ENCODE measurements around the gene RNF103.
"Not testable (repeated sequence)": the region's sequence is repeated elsewhere in the genome, so short reads cannot be mapped to it uniquely, and the experiment has no call there.

RNF103 gene

GRCh38 chr2:86593266-86593665, 30.4 kb downstream of the RNF103 start:
- H3K4me3 Mint-ChIP-seq: no peak overlapping the region
- TF ChIP-seq, protein P1, sequence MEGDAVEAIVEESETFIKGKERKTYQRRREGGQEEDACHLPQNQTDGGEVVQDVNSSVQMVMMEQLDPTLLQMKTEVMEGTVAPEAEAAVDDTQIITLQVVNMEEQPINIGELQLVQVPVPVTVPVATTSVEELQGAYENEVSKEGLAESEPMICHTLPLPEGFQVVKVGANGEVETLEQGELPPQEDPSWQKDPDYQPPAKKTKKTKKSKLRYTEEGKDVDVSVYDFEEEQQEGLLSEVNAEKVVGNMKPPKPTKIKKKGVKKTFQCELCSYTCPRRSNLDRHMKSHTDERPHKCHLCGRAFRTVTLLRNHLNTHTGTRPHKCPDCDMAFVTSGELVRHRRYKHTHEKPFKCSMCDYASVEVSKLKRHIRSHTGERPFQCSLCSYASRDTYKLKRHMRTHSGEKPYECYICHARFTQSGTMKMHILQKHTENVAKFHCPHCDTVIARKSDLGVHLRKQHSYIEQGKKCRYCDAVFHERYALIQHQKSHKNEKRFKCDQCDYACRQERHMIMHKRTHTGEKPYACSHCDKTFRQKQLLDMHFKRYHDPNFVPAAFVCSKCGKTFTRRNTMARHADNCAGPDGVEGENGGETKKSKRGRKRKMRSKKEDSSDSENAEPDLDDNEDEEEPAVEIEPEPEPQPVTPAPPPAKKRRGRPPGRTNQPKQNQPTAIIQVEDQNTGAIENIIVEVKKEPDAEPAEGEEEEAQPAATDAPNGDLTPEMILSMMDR (IDR thresholded peaks at IDR 0.05; ENCODE audit: unreplicated experiment in 3 of 3): no peak

GRCh38 chr2:86592547-86593230, 31.0 kb downstream of the RNF103 start:
- peaks cover 7% of the 10 kb centered on the region for H3K9me3 Mint-ChIP-seq
- H3K36me3 Mint-ChIP-seq (ENCODE audit: low read depth): no peaks in the 10 kb centered on the region
- H3K4me1 Mint-ChIP-seq: peaks cover 30% of the 10 kb centered on the region
- no peak overlapping the region for H3K4me3 Mint-ChIP-seq
- no peaks in the 10 kb centered on the region for H3K27me3 Mint-ChIP-seq (ENCODE audit: low read depth)
- H3K27ac Mint-ChIP-seq: peak overlapping the region in 1 of 3 experiments; percentile 51
- TF ChIP-seq, protein P1 (IDR thresholded peaks at IDR 0.05; ENCODE audit: unreplicated experiment in 3 of 3): no peak

More at GRCh38 chr2:86593266-86593665, 30.4 kb downstream of the RNF103 start:
- H3K4me1 Mint-ChIP-seq: peaks cover 30% of the 10 kb centered on the region
- peaks cover 7% of the 10 kb centered on the region for H3K9me3 Mint-ChIP-seq
- H3K36me3 Mint-ChIP-seq (ENCODE audit: low read depth): no peaks in the 10 kb centered on the region
- peak overlapping the region in 1 of 3 experiments; percentile 51 for H3K27ac Mint-ChIP-seq
- no peaks in the 10 kb centered on the region for H3K27me3 Mint-ChIP-seq (ENCODE audit: low read depth)

- H3K36me3 Mint-ChIP-seq (ENCODE audit: low read depth); H3K9me3 Mint-ChIP-seq; H3K27ac Mint-ChIP-seq; H3K4me3 Mint-ChIP-seq; H3K27me3 Mint-ChIP-seq (ENCODE audit: low read depth): not testable (repeated sequence)
- peaks cover 14% of the 10 kb centered on the region for H3K4me1 Mint-ChIP-seq
These were observed 34.0 kb downstream of the RNF103 start for GRCh38 chr2:86589701-86590100.

- Mint-ChIP-seq H3K4me1 (no peaks in the 10 kb centered on the region), H3K9me3 (no peaks in the 10 kb centered on the region), H3K27ac (no peak overlapping the region), H3K27me3 (ENCODE audit: low read depth) (no peaks in the 10 kb centered on the region), H3K4me3 (no peak overlapping the region), H3K36me3 (ENCODE audit: low read depth) (no peaks in the 10 kb centered on the region)
- TF ChIP-seq, protein P1 (IDR thresholded peaks at IDR 0.05; ENCODE audit: unreplicated experiment in 3 of 3): no peak
These were observed 39.3 kb downstream of the RNF103 start for GRCh38 chr2:86584151-86584913.

DNA sequence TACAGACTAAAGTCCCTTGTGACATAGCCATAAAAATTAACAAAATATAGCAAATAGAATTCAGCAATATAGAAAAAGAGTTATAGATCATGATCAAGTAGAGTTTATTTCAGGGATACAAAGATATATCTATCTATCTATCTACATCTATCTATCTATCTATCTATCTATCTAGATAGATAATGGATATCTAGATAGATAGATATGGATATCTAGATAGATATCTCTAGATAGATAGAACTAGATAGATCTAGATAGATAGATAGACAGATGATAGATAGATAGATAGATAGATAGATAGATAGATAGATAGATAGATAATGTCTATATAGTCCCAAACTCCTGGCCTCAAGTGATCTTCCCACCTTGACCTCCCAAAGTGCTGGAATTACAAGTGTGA, 43.1 kb downstream of the RNF103 start:
- Mint-ChIP-seq H3K4me1 (no peaks in the 10 kb centered on the region), H3K27ac (no peak overlapping the region), H3K4me3 (no peak overlapping the region), H3K36me3 (ENCODE audit: low read depth) (no peaks in the 10 kb centered on the region), H3K27me3 (ENCODE audit: low read depth) (no peaks in the 10 kb centered on the region), H3K9me3 (peaks cover 6% of the 10 kb centered on the region)
- TF ChIP-seq, protein P1 (IDR thresholded peaks at IDR 0.05; ENCODE audit: unreplicated experiment in 3 of 3): no peak

DNA sequence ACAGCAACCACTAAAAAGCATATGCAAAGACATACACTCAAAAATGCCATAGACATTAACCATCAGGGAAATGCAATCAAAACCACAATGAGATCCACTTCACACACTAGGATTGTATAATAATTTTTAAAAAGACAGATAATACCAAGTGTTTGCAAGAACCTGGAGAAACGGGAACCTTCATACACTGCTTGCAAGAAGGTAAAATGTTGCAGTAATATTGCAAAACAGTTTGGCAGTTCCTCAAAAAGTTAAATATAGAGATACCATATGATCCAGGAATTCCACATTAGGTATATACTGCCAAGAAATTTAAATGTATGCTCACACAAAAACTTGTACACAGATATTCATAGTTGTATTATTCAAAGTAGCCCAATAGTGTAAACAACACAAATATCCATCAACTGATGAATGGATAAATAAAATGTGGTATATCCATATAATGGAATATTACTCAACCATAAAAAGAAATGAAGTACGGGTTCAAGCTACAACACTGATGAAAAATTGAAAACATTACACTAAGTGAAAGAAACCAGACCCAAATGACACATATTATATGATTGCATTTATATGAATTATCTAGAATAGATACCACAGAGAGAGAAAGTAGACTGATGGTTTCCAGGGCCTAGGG, 45.7 kb downstream of the RNF103 start:
- no peak overlapping the region for H3K27ac Mint-ChIP-seq
- H3K9me3 Mint-ChIP-seq: peaks cover 6% of the 10 kb centered on the region
- no peaks in the 10 kb centered on the region for H3K4me1 Mint-ChIP-seq
- TF ChIP-seq, protein P1 (IDR thresholded peaks at IDR 0.05; ENCODE audit: unreplicated experiment in 3 of 3): no peak
- no peaks in the 10 kb centered on the region for H3K36me3 Mint-ChIP-seq (ENCODE audit: low read depth)
- H3K4me3 Mint-ChIP-seq: no peak overlapping the region
- H3K27me3 Mint-ChIP-seq (ENCODE audit: low read depth): no peaks in the 10 kb centered on the region

Measured in nephron (organoid).